Caco-2 (cell line): ENCODE results near the gene KRT1. TPM values are rescaled to one million over a fixed set of nuclear protein-coding genes. Genes with fewer than 3 reads are reported as not detected.

ENCODE experiments used
- BruUV-seq: library from RNA; stranded (reverse); fragments of 400-500 nt; replicated peaks from 2 replicates; lab custom pipeline; 2021; lab: Mats Ljungman, UMichigan
- CTCF ChIA-PET: fragments of 300-600 bp; sonication (Branson Sonifier 250); formaldehyde crosslinking; loops from one replicate; lab custom pipeline; 2022; ENCODE audit warnings: antibody characterized with exemption; lab: Charles Lee
- POLR2A ChIA-PET: fragments of 300-600 bp; sonication (Branson Sonifier 250); formaldehyde crosslinking; loops from one replicate; lab custom pipeline; 2022; ENCODE audit warnings: antibody characterized with exemption; lab: Charles Lee
- DNase-seq, 2 experiments: peaks; one replicate each; pipeline versions ENCODE4 v3.0.0 to v3.0.0-alpha.2; 2020 to 2022
- H3K27me3 ChIP-seq: replicated peaks from 2 replicates; pipeline ENCODE4 v1.6.0; 2011; ENCODE audit warnings: low read length; ENCODE audit not compliant: control insufficient read depth, insufficient read depth
- H3K36me3 ChIP-seq: 2 replicates; pipeline ENCODE4 v1.5.1; 2011; ENCODE audit warnings: low read length; ENCODE audit not compliant: control insufficient read depth, insufficient read depth
- H3K4me1 ChIP-seq: fragments of 250-450 bp; sonication (Bioruptor Pico); 2 replicates; pipeline ENCODE4 v1.5.1; 2020; ENCODE audit warnings: mild to moderate bottlenecking
- H3K4me3 ChIP-seq: 2 replicates; pipeline ENCODE4 v1.5.1; 2011; ENCODE audit warnings: low read depth, mild to moderate bottlenecking, control low read depth, low read length
- H3K9me3 ChIP-seq: fragments of 250-450 bp; sonication (Bioruptor Pico); 2 replicates; pipeline ENCODE4 v1.5.1; 2020; ENCODE audit warnings: mild to moderate bottlenecking, moderate library complexity
- H3K27ac Mint-ChIP-seq: one replicate; pipeline ENCODE4 v1.8.0; 2022; ENCODE audit warnings: mixed read lengths; ENCODE audit not compliant: unreplicated experiment
- H3K27me3 Mint-ChIP-seq: one replicate; pipeline ENCODE4 v1.8.0; 2022; ENCODE audit warnings: mixed read lengths; ENCODE audit not compliant: insufficient read depth, unreplicated experiment
- H3K36me3 Mint-ChIP-seq: one replicate; pipeline ENCODE4 v1.8.0; 2022; ENCODE audit warnings: mild to moderate bottlenecking, mixed read lengths; ENCODE audit not compliant: insufficient read depth, unreplicated experiment
- H3K4me1 Mint-ChIP-seq: one replicate; pipeline ENCODE4 v1.8.0; 2022; ENCODE audit warnings: low read depth, mixed read lengths; ENCODE audit not compliant: unreplicated experiment
- H3K4me3 Mint-ChIP-seq: one replicate; pipeline ENCODE4 v1.8.0; 2022; ENCODE audit warnings: mild to moderate bottlenecking, moderate library complexity, mixed read lengths; ENCODE audit not compliant: unreplicated experiment
- H3K9me3 Mint-ChIP-seq: one replicate; pipeline ENCODE4 v1.8.0; 2022; ENCODE audit warnings: mixed read lengths; ENCODE audit not compliant: unreplicated experiment
- CTCF ChIP-seq, 2 experiments: fragments of 200-600 bp in 1 of 2; IDR thresholded peaks; 1 replicate in 1 of 2; 2 replicates in 1 of 2; pipeline versions ENCODE4 v1.5.1 to v1.8.0; 2011 to 2022; ENCODE audit warnings: antibody characterized with exemption in 1 of 2, control low read depth in 1 of 2, inconsistent platforms in 1 of 2, low read depth in 1 of 2, low read length in 1 of 2, mild to moderate bottlenecking in 1 of 2, moderate library complexity in 1 of 2; ENCODE audit not compliant: insufficient read depth in 1 of 2, severe bottlenecking in 1 of 2, unreplicated experiment in 1 of 2
- intact Hi-C: fragments of 100-400 bp; cut with micrococcal nuclease; formaldehyde crosslinking; loops from one replicate; pipeline ENCODE4 v1.10.0; 2022; ENCODE audit not compliant: unreplicated experiment
- total RNA-seq: library from RNA; stranded (reverse); gene quantifications from 2 replicates; pipeline ENCODE4 v1.2.3, GENCODE V29; 2022

Gene KRT1
- total RNA-seq, 1 experiment from 2014 or later, result 0.20 TPM

- Histone ChIP-seq H3K4me3 (no peak overlapping the region), H3K9me3 (no peaks in the 10 kb centered on the region), H3K4me1 (no peaks in the 10 kb centered on the region), H3K27me3 (no peaks in the 10 kb centered on the region), H3K36me3 (no peaks in the 10 kb centered on the region)
- no peaks in the 10 kb centered on the region for H3K4me1 Mint-ChIP-seq
- H3K27ac Mint-ChIP-seq, result no peak overlapping the region
- no TSS peak for BruUV-seq
- no peak for DNase-seq
- H3K36me3 Mint-ChIP-seq, result no peaks in the 10 kb centered on the region
- intact Hi-C loops, result no loop called here
- no peaks in the 10 kb centered on the region for H3K9me3 Mint-ChIP-seq
- peaks cover 35% of the 10 kb centered on the region for H3K27me3 Mint-ChIP-seq
- TF ChIP-seq CTCF (IDR thresholded peaks at IDR 0.05; ENCODE audit: insufficient read depth in 1 of 2, low read depth in 1 of 2, low read length in 1 of 2, severe bottlenecking in 1 of 2, unreplicated experiment in 1 of 2), result no peak
- ChIA-PET POLR2A (no interaction called here), CTCF (no interaction called here)
- H3K4me3 Mint-ChIP-seq, result no peak overlapping the region
These were observed 36.8 kb downstream of the KRT1 start for GRCh38 chr12:52643233-52644077.

- H3K9me3 ChIP-seq, result no peaks in the 10 kb centered on the region
- no peaks in the 10 kb centered on the region for H3K36me3 ChIP-seq
- Mint-ChIP-seq H3K9me3 (no peaks in the 10 kb centered on the region), H3K4me3 (no peak overlapping the region), H3K27ac (no peak overlapping the region), H3K36me3 (no peaks in the 10 kb centered on the region), H3K27me3 (peaks cover 29% of the 10 kb centered on the region), H3K4me1 (no peaks in the 10 kb centered on the region)
- no TSS peak for BruUV-seq
- TF ChIP-seq CTCF (IDR thresholded peaks at IDR 0.05; ENCODE audit: insufficient read depth in 1 of 2, low read depth in 1 of 2, low read length in 1 of 2, severe bottlenecking in 1 of 2, unreplicated experiment in 1 of 2), result no peak
- no peaks in the 10 kb centered on the region for H3K4me1 ChIP-seq
- intact Hi-C loops, result no loop called here
- POLR2A ChIA-PET, result no interaction called here
- no peak for DNase-seq
- no peaks in the 10 kb centered on the region for H3K27me3 ChIP-seq
- CTCF ChIA-PET, result no interaction called here
- no peak overlapping the region for H3K4me3 ChIP-seq
These were observed 38.7 kb downstream of the KRT1 start for GRCh38 chr12:52641468-52641867.

- intact Hi-C loops, result no loop called here
- H3K4me1 ChIP-seq, result no peaks in the 10 kb centered on the region
- no TSS peak for BruUV-seq
- H3K27me3 ChIP-seq, result no peaks in the 10 kb centered on the region
- Mint-ChIP-seq H3K4me1 (no peaks in the 10 kb centered on the region), H3K4me3 (no peak overlapping the region), H3K9me3 (no peaks in the 10 kb centered on the region), H3K27me3 (peaks cover 7% of the 10 kb centered on the region), H3K27ac (no peak overlapping the region), H3K36me3 (no peaks in the 10 kb centered on the region)
- POLR2A ChIA-PET, result no interaction called here
- CTCF ChIA-PET, result no interaction called here
- no peaks in the 10 kb centered on the region for H3K36me3 ChIP-seq
- no peak for TF ChIP-seq CTCF (IDR thresholded peaks at IDR 0.05; ENCODE audit: insufficient read depth in 1 of 2, low read depth in 1 of 2, low read length in 1 of 2, severe bottlenecking in 1 of 2, unreplicated experiment in 1 of 2)
- no peaks in the 10 kb centered on the region for H3K9me3 ChIP-seq
- no peak for DNase-seq
- H3K4me3 ChIP-seq, result no peak overlapping the region
These were observed 42.9 kb downstream of the KRT1 start for GRCh38 chr12:52637299-52637698.
